ENCODE measurements around the gene VASH2.

VASH2 gene

DNA sequence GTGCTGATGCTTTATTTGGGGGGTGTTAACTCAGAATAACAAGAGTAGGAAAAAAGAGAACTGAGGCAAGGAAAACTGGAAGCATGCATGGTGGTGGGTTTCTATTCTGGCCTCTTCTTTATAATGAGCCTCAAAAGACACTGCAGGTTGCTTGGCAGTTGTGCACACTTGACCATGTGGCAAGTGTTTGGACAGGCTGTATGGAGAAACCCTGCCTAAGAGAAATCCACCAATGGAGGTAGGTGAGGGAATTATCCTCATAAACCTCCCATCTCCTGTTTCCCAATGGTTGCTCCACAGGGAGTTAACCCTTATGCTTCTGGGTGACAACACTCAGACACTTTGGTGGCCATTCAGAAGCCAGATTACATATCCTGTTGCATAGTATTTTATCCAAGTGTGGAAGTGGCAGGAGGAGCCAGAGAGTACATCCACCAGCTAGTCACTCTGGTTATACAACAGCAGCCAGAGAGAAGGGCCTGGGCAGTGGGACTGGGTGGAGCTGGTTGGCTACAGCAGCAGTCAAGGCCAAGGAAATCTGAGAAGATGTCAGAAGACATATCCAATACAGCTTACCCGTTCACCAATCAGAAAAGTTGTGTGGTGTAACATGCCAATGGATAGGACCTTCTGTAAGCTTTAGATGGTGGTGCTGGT, 16.4 kb upstream of the VASH2 start:
- DNase-seq = no peak

DNA sequence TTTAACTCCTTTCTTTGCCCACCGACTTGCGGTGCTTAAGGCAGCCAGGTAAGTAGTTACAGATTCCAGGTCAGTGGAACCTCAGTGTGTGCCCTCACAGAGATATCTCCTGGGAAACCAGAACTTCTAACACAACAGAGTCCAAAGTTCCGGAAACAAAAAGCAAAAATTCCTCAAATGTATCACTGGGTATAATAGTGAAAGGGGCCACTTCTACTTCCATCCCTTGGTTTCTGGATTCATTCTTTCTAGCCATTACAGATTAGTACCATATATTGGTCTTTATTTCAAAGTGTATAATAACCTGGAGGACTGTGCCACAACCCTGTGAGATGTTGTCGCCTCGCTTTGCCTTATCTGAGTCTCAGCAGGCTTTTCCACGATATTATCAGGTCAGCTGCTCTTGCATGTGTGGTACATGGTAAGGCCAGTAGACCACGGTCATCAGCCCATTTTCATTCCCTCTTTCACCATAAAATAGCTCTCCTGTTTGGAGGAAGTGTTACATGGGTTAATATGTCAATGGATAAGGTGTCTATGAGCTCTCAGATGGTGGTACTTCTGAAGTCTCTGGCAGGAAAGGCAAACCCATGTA, 14.9 kb upstream of the VASH2 start:
- no peak for DNase-seq

DNA sequence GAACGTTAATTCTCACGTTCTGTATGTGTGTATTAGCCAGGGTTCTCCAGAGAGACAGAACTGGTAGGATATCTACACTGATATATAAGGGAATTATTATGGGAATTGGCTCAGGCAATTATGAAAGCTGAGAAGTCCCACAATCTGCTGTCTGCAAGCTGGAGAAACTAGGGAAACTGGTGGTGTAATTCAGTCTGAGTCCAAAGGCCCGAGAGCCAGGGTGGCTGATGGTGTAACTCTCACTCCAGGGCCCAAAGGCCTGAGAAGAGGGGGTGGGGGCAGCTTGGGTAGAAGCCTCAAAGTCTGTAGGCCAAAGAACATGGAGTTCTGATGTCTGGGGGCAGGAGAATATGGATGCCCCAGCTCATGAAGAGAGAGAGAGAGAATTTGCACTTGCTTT, 13.3 kb upstream of the VASH2 start:
- no peak for DNase-seq

DNA sequence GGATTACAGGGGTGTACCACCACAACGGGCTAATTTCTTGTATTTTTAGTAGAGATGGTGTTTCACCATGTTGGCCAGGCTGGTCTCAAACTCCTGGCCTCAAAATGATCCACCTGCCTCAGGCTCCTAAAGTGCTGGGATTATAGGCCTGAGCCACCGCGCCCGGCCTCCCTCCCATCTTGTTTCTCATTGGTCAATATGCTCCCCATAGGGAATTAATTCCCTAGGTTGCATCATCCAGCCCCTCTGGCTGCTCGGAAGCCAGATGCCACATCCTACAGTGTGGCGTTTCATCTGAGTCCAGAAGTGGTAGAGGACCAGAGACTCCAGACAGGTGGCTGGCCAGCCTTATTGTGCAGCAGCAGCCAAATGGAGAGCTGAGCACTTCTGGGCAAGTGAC, 11.5 kb upstream of the VASH2 start:
- DNase-seq = no peak

DNA sequence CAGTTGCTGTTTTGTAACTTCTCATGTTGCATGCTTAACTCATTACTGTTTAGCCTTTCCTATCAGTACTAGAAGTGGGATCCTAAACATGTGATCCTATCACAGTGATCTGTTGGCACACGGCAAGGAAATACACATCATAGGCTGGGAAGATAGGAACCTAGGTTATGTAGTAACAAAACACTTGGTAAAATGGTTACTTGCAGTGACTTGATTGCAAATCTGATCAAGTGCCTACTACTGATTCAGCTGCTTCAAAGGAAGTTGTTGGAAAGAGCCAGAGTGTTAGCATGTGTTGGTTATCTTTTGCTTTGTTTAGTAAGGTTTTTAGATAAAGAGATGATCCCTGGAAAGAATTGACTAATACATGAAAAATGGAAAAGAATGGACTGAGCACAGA, 8.9 kb upstream of the VASH2 start:
- DNase-seq = no peak

DNA sequence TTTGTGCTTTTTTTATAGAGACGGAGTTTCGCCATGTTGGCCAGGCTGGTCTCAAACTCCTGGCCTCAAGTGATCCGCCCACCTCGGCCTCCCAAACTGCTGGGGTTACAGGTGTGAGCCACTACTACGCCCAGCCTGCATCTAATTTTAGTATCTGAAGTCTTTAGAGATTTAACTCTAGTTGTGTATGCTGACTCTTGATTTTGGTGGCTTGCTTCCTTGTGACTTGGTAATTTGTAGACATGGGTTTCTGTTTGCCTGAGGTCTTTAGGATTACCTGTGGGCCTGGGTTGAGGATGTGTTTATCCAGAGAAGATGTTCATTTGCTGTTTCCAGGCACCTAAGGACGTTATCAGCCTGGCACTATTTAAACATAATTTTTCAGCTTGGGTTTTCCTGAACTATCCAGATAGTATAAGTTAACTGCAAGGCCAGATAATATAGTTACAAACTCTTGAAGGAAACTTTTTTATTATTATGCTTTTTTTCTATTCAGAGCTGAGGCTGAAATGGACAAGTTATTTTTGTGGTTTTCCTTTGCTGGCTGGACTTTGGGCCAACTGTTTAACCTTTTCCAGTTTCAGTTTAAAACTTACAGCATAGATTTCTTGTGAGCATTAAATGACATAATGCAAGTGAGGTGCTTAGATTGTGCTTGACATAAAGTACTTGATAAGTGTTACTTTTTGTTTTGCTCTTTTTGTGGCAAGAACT, 7.5 kb upstream of the VASH2 start:
- DNase-seq = no peak

DNA sequence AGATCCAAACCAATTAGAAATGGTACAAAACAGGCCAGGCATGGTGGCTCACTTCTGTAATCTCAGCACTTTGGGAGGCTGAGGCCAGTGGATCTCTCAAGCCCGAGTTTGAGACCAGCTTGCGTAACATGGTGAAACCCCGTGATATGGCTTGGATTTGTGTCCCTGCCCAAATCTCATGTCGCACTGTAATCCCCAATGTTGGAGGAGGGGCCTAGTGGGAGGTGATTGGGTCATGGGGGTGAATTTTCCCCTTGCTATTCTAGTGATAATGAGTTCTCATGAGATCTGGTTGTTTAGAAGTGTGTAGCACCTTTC, 7.0 kb upstream of the VASH2 start:
- no peak for DNase-seq

DNA sequence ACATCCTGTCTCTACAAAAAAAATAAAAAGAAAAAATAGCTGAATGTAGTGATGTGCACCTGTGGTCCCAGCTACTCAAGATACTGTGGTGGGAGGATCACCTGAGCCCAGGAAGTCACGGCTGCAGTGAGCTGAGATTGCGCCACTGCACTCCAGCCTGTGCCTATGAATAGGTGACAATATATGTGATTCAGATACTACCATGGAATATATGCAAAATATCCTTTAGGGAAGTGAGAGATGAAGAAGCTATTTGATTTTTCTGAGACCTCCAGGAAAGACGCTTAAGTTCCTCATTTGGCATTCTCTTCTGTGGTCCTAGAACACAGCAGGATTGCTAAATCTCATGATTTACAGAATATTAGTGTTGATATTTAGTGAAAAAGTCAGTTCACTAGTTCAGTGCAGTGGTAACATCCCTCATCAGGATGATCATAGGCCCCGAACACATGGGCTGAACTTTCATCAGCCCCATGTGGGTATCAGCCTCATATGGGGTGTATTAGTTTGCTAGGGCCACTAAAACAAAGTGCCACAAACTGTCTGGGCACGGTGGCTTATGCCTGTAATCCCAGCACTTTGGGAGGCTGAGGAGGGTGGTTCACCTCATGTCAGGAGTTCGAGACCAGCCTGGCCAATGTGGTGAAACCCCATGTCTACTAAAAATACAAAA, 6.0 kb upstream of the VASH2 start:
- no peak for DNase-seq

DNA sequence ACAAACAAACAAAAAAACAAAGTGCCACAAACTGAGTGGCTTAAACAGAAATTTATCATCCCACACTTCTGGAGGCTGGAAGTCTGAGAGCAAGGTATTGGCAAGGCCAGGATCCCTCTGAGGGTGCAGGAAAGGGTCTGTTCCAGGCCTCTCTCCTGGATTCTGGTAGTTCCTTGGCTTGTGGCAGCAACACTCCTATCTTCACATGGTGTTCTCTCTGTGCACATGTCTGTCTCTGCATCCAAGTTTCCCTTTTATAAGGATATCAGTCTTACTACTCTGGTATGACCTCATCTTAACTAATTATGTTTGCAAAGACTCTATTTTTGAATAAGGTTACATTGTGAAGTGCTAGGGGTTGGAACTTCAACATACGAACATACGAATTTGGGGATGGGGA, 5.3 kb upstream of the VASH2 start:
- DNase-seq = no peak

DNA sequence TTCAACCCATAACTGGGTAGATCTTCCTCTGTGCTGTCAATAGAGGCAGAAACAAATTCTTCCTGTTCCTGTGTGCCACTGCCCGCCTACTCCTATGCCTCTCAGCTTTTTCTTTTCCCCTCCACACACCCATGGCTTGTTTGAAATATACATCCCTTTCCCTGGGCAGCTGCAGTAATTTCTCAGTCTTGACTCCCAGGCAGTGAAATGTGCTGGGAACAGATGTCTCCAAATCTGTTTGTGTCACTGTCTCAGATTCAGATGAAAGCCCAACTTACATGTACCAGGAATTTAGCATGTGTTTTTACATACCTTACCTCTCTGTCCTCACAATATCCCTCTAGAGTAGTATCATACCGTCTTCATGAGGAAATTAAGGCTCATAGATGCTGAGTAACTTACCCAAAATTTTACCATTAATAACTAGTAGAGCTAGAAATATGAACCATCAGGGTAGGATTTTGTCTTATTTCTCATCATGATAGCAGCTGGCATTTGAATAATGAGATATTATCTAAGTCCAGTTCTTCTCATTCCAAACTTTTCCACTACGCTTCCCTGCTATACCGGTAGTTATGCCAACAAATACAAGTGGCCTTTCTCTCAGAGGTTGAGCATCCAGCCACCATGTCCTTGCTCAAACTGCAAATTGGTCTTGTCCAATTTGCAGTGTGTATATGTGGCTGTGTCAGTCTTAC, 4.7 kb upstream of the VASH2 start:
- no peak for DNase-seq

DNA sequence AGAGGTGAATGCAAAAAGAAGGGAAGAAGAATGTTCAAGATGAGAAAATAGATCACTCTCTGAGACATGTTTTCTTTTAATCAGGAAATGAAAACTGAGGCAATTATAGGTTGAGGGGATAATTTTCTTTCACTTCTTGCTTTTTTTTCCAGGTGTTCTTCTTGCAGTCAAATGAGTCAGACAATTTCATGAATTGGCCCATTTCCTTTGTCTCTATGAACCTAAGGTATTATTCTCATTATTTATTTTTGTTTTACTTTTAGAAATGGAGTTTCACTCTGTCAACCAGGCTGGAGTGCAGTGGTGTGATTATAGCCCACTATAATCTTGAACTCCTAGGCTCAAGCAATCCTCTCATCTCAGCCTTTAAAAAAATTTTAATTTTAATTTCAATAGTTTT, 3.5 kb upstream of the VASH2 start:
- no peak for DNase-seq

DNA sequence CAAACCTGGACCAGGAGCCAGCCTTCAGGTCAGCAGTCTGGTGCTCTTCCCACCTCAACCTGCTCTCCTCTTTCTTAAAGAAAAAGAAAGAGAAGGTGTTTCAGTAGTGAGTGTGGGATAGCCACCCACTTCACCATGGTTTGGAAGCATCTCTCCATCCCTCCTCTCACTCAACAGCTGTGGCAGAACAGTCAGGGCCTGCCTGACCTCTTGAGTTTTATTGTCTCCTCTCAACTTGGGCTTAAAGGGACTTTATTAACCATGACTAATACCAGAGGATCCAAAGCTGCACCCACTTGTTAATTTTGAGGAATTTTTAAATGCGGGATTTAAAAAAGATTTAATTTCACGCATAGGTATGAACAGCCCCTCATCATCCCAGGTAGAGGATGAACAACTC, 570 bp upstream of the VASH2 start:
- DNase-seq = no peak

DNA sequence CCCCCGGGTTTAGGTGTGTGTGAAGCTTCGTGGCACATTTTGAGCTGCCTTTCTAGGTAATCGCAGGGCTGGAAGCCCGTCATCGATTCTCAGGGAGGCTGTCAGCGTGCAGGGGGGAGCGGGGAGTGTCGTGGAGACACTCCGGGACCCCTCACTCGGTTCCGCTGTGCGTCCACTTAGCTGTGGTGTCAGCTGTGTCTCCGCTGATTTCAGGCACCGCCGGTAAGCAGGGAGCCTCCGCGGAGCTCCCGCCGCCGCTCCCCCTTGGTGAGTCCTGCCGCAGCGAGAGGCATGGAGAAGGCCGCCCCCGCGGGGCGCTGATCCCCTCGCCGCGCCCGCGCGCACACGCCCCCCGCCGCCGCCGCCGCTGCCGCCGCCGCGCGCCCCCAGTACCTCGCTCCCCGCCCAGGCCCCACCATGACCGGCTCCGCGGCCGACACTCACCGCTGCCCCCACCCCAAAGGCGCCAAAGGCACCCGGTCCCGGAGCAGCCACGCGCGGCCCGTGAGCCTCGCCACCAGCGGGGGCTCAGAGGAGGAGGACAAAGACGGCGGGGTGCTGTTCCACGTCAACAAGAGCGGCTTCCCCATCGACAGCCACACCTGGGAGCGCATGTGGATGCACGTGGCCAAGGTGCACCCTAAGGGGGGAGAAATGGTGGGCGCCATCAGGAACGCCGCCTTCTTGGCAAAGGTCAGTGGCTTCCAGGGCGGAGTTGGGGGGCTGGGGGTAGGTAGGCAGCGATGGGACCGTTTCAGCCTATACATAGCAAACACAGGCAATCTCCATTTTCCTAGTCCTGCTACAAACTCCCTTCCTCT, 995 bp downstream of the VASH2 start:
- no peak for DNase-seq

DNA sequence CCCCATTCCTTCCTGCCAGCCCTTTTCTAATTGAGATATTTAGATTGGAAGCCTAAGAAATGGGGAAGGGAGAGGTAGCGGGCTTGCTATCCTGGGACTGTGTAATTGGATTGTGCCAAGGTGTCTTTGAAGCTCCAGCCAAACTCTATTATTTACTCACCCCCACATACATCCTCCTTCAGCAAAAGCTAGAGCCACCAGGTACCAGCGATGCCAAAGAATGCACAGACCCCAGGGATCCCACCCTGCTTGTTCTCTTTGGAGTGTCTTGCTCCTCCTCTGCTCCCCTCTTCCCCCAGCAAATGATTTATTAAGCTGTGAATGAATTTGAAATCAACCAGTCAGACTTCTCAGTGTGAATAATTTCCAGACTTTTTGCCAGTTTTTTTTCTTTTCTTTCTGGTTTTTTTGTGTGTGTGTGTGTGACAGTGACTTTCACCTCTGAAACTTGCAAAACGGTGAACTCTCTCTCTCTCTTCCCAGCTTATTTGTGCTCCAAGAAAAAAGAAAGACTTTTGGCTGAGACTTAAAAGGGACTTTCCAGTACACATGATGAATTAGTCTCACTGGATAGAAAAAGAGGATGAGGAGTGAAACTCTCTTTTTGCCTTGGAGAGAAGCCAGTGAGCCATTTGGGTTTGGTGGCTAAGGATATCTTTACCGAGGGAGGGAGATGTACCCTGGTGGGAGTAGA, 1.8 kb downstream of the VASH2 start:
- DNase-seq = no peak

DNA sequence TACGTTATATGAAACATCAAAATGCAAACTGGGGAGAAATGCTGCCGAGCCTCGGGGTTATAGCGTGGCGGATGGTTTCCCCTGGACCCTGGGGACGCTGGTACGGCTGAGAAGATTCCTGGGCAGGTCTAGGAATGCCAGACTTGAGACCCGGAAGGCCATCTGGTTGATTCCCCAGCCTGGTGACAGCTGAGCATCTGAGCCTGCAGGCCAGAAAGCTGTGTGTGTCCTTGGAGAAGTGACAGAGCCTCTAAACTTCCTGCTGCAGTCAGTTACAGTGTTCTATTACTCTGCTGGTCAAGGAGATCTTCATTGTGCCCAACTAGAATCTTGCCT, 2.3 kb downstream of the VASH2 start:
- DNase-seq = no peak

DNA sequence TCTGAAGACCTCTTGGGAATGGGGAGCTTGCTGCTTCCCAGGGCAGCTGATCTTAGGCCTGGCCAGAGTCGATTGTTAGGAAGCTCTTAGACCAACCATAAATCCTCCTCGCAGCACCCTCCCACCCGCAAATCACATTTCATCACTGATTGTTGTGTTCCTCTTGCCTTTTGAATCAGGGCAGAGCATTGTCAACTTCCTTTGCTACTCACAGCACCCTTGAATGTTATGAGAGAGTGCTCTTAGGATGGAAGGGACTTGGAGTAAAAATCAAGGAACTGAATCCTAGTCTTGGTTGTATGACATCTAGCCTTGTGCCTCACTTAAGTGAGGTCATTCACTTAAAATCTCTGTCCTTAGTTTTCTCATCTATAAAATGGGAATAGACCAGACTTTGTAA, 3.0 kb downstream of the VASH2 start:
- DNase-seq = no peak

DNA sequence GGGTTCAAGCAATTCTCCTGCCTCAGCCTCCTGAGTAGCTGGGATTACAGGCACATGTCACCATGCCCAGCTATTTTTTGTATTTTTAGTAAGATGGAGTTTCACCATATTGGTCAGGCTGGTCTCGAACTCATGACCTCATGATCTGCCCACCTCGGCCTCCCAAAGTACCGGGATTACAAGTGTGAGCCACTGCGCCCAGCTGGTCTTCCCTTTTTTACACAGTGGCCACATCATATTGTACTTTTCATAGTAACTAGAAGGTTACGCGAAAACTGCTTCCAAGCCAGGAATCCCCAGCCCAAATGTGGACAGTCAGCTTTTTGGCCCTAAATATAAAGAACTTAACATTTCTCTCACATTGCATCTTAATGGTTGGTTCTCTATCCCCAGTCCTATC, 4.2 kb downstream of the VASH2 start:
- no peak for DNase-seq

DNA sequence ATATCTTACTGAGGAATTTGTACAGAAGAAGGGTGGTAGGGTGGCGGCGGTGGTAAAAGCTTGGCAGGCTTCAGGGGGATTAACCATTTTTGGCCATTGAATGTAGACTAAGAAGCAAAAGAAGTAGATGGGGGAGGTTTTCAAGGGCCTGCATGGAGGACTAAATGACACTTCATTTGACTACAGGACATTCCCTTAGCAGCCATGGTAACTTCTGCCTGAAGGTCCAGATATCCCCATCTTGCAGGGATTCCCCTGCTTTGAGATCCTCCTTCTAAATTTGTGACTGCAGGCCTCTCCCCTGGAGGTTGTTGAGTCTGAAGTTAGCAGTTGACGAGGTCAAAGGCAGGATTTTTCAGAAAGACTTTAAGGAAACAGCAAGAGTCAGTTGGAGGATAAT, 4.8 kb downstream of the VASH2 start:
- no peak for DNase-seq

DNA sequence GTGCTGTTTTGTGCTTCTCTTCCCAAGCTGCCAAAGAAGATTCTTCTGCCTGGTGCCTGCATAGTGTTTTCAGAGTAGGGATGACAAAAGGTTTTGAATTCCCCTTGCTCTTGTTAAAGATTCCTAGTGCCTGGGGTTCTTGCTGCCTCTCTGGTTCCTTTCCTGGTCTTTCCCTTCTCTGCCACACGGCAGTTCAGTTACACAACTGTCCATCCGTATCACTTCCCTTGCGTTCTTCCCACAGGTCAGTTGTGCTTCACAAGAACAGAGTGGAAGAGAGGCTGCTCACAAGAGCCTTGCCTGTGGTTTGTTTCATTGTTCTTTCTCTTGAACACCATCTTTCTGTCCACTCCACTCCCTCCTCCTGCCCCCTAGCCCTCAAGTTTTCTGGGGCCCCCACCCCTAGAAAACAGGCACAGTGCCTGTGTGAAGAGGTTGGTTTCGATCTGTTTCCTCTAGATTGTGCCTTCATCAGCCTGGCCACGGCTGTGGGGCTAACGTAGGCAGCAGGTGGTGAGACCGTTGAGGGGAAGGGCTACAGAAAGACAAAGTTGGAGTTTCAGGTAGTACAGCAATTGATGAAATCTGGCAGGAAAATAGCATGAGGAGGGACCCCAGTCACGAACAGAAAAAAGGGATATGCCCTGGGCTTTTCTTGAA, 5.8 kb downstream of the VASH2 start:
- DNase-seq = no peak

DNA sequence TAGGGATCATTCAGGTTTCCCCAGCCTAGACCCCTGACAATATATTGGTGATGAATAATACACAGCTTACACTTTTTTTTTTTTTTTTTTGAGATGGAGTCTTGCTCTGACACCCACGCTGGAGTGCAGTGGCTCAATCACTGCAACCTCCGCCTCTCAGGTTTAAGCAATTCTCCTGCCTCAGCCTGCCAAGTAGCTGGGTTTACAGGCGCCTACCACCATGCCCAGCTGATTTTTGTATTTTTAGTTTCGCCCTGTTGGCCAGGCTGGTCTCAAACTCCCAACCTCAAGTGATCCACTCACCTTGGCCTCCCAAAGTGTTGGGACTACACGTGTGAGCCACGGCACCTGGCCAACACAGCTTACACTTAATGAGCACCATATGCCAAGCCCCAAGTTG, 7.2 kb downstream of the VASH2 start:
- DNase-seq = no peak

DNA sequence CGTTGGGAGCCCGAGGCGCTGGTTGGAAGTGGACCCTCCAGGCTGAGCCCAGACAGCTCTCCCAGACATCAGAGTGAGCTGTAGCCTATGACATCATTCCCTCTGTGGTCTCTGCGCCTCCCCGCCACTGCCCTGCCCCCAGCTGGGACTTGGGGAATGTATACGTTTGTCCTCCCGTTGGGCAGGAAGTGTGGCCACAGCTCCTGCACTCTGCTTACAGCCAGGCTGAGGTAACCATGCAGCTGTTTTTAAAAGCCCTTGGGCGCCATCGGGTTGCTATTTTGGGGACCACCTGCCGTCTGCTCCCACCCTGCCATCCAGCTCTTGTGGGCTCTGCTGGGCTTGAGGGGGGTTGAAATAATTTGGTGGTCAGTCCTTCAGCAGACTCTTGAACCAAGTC, 7.8 kb downstream of the VASH2 start:
- DNase-seq = no peak
